Astrocyte of the cerebellum (primary cell): ENCODE data around the gene NUP43.

ENCODE experiments used
- DNase-seq: peaks from one replicate; pipeline ENCODE4 v3.0.0-alpha.2; 2011; ENCODE audit warnings: low read depth
- H3K4me3 ChIP-seq: 2 replicates; pipeline ENCODE4 v1.5.1; 2011; ENCODE audit warnings: mild to moderate bottlenecking, low read depth, low read length, moderate library complexity
- in situ Hi-C: cut with HindIII; loops from 2 replicates; pipeline ENCODE4 v1.10.0; 2017; ENCODE audit warnings: low sequenced_read_pairs
- TF ChIP-seq, protein P1 (sequence below): IDR thresholded peaks from 2 replicates; pipeline ENCODE4 v1.5.1; 2012; ENCODE audit warnings: low read length, low read depth, moderate library complexity, mild to moderate bottlenecking; ENCODE audit errors: missing control alignments

NUP43 gene

GRCh38 chr6:149728499-149729234 lies 17.7 kb downstream of the NUP43 start:
- no peak for DNase-seq
- no peak overlapping the region for H3K4me3 ChIP-seq
- in situ Hi-C loops: no loop called here
- TF ChIP-seq, protein P1, sequence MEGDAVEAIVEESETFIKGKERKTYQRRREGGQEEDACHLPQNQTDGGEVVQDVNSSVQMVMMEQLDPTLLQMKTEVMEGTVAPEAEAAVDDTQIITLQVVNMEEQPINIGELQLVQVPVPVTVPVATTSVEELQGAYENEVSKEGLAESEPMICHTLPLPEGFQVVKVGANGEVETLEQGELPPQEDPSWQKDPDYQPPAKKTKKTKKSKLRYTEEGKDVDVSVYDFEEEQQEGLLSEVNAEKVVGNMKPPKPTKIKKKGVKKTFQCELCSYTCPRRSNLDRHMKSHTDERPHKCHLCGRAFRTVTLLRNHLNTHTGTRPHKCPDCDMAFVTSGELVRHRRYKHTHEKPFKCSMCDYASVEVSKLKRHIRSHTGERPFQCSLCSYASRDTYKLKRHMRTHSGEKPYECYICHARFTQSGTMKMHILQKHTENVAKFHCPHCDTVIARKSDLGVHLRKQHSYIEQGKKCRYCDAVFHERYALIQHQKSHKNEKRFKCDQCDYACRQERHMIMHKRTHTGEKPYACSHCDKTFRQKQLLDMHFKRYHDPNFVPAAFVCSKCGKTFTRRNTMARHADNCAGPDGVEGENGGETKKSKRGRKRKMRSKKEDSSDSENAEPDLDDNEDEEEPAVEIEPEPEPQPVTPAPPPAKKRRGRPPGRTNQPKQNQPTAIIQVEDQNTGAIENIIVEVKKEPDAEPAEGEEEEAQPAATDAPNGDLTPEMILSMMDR: no peak

- in situ Hi-C loops: no loop called here
- H3K4me3 ChIP-seq: no peak overlapping the region
- TF ChIP-seq, protein P1: no peak
- DNase-seq: no peak
Measured at GRCh38 chr6:149727793-149728498, 18.4 kb downstream of the NUP43 start.

- TF ChIP-seq, protein P1: no peak
- in situ Hi-C loops: no loop called here
- no peak for DNase-seq
- H3K4me3 ChIP-seq: no peak overlapping the region
Measured at GRCh38 chr6:149725785-149726184, 20.5 kb downstream of the NUP43 start.

GRCh38 chr6:149723771-149724417 lies 22.4 kb downstream of the NUP43 start:
- H3K4me3 ChIP-seq: no peak overlapping the region
- in situ Hi-C loops: no loop called here
- TF ChIP-seq, protein P1: peak; percentile 87

GRCh38 chr6:149723262-149723661 lies 23.1 kb downstream of the NUP43 start:
- no peak for DNase-seq
- TF ChIP-seq, protein P1: no peak
- in situ Hi-C loops: no loop called here

More at GRCh38 chr6:149723771-149724417, 22.4 kb downstream of the NUP43 start:
- DNase-seq: peak; percentile 37

DNA sequence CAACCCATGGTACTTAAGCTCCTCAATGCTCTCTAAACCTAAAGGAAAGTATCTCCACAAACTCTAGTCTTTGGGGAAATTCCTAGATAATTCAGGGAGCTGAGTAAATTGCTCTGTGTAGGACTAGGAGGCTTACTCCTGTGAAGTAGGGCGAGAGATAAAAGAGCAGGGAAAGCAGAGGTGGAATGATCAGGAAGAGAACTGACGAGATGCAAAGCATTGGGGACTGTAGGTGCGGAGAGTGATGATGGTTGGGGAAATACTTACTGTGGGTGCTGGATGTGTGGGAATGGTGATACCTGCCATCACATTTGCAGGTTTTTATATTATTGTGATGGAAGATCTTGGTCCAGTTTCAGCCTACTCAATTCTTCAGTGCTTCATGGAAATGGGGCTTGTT lies 26.8 kb downstream of the NUP43 start:
- in situ Hi-C loops: no loop called here
- TF ChIP-seq, protein P1: no peak
- no peak for DNase-seq
- no peak overlapping the region for H3K4me3 ChIP-seq

More at GRCh38 chr6:149723262-149723661, 23.1 kb downstream of the NUP43 start:
- no peak overlapping the region for H3K4me3 ChIP-seq
